Astrocyte of the spinal cord (primary cell): Measurements from ENCODE around the gene FBP1.
A peak's percentile ranks its signal among the peaks of the same experiment; 100 is the strongest.

ENCODE experiments used
- DNase-seq: peaks from one replicate; pipeline ENCODE4 v3.0.0; 2011; ENCODE audit warnings: low read depth, low spot score
- H3K4me3 ChIP-seq: 2 replicates; pipeline ENCODE4 v1.5.1; 2011; ENCODE audit warnings: low read depth, mild to moderate bottlenecking, low read length, moderate library complexity
- in situ Hi-C: cut with HindIII; loops from 2 replicates; pipeline ENCODE4 v1.10.0; 2017; ENCODE audit warnings: low sequenced_read_pairs
- TF ChIP-seq, protein P1 (sequence below): IDR thresholded peaks from 2 replicates; pipeline ENCODE4 v1.5.1; 2012; ENCODE audit warnings: low read depth, mild to moderate bottlenecking, low read length, inconsistent platforms

The FBP1 gene

DNA sequence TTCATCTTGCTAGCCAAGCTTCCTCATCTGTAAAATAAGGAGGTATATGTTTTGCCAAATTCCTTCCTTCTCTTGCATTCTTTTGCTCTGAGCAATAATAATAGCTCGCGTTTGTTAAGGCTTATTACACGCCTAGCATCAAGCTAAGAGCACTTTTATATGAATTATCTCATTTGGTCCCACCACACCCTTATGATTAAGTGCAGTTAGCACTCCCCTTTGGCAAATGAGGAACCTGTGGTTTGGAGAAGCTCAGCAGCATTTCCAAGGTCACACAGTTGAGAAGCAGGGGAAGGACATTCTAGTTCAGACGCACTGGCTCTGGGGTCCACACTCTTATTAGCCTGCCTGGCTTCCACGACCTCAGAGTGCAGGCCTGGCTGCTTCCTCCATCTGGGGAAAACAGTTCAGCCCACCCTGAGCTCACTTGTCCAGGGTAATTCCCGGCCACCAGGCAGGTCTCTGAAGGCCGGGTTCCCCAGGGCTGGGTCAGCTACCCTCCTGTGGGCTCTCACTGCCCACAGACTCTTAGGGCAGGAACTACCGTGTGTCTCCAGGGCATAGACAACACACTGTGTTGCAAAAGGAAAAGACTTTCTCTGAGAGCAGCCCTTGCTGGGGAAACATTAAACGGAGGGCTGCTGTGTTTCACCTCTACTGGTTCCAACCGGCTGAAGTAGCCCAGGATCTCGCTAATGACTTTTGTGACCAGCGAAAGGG lies 9.9 kb upstream of the FBP1 start:
- TF ChIP-seq, protein P1, sequence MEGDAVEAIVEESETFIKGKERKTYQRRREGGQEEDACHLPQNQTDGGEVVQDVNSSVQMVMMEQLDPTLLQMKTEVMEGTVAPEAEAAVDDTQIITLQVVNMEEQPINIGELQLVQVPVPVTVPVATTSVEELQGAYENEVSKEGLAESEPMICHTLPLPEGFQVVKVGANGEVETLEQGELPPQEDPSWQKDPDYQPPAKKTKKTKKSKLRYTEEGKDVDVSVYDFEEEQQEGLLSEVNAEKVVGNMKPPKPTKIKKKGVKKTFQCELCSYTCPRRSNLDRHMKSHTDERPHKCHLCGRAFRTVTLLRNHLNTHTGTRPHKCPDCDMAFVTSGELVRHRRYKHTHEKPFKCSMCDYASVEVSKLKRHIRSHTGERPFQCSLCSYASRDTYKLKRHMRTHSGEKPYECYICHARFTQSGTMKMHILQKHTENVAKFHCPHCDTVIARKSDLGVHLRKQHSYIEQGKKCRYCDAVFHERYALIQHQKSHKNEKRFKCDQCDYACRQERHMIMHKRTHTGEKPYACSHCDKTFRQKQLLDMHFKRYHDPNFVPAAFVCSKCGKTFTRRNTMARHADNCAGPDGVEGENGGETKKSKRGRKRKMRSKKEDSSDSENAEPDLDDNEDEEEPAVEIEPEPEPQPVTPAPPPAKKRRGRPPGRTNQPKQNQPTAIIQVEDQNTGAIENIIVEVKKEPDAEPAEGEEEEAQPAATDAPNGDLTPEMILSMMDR, result no peak
- H3K4me3 ChIP-seq, result no peak overlapping the region
- DNase-seq, result peak; percentile 42
- in situ Hi-C loops, result no loop called here

DNA sequence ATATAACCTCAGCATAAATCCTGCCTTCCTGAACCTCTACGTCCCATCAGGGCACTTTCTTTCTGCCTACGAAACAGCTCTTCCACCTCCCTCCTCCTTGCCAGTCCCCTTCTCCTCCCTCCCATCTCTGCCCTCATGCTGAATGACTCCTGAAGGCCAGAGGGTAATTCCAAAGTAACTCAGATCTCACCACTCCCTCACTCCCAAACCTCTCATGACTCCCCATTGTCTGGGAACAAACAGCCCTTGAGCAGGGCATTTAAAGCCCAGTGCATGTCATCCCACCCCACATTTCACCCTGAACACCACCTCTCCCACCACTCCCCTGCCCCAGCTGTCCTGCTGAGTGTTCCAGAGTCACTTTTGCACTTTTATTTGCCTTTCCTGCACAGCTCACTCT lies 8.9 kb upstream of the FBP1 start:
- TF ChIP-seq, protein P1, result no peak
- in situ Hi-C loops, result no loop called here
- DNase-seq, result no peak
- no peak overlapping the region for H3K4me3 ChIP-seq

DNA sequence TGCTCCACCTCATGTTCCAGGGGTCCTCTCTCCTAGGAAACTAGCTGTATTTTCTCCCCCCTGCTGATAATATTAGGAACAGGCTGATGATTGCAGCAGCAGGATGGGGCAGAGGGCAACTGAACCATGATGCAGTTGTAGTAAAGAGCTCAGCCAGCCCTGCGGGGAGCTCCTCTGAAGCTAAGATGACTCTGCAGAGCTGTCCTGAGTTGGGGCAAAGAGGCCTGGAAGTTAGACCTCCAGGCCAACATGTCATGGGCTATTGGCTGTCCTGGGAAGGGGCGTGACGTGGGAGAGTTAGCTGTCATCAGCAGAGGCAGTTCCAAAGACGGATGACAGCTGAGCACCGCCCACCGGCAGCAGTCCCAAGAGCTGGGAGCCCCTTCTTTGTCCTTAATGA lies 6.6 kb upstream of the FBP1 start:
- DNase-seq, result no peak
- no peak overlapping the region for H3K4me3 ChIP-seq
- TF ChIP-seq, protein P1, result no peak
- in situ Hi-C loops, result no loop called here

DNA sequence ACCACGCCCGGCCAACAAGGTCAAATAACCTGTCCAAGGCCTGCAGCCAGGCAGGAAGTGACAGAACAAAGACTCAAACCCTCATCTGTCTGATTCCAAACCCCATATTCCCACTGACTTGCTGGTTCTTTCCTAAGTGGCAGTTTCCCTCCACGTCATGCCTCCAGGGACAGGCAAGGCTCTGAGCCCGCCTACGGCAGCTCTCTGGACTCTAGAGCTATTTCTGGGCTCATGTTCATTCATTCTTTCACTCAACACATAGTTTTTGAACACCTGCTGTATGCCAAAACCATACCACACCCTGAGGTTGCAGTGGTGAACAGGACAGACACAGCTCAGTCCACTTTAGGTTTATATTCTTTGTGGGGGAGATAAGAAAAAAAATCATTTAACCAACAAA lies 5.2 kb upstream of the FBP1 start:
- no peak for DNase-seq
- no peak overlapping the region for H3K4me3 ChIP-seq
- TF ChIP-seq, protein P1, result no peak
- in situ Hi-C loops, result no loop called here

DNA sequence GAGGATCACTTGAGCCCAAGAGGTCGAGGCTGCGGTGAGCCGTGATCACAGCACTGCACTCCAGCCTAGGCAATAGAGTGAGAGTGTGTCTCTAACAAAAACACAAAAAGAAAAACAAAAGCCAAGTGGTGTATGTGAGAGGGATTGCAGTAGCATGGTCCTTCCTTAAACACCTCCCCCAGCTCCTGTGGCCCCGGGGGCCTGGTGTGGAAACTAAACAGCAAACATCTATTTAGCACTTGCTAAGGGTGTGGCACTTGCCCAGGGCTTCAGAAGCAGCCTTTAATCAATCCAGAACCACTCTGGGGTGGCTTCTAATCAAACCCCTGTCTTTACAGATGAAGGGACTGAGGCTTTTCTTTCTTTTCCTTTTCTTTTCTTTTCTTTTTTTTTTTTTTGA lies 4.4 kb upstream of the FBP1 start:
- H3K4me3 ChIP-seq, result no peak overlapping the region
- TF ChIP-seq, protein P1, result no peak
- no peak for DNase-seq
- in situ Hi-C loops, result no loop called here

DNA sequence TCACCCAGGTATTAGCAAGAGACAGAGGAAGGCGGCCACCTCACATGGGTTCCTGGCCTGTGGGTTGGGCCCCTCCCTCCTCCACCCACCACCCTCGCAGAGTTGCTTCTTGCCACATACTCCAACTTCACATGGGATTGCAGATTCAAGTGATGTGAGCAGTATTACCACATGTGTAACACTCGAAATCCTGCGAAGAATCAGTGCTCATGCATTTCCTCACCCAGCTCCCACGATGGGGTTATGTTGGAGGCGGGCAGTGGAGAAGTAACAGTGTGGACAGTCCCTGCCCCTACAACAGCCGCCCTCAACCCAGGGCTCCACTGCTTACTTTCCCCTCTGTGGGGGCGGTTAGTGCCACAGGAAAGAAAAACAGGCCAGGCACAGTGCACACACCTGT lies 3.9 kb upstream of the FBP1 start:
- DNase-seq, result no peak
- in situ Hi-C loops, result no loop called here
- TF ChIP-seq, protein P1, result no peak
- H3K4me3 ChIP-seq, result no peak overlapping the region
